ENCODE data around the gene PTPA.
"Not testable (repeated sequence)": the region's sequence is repeated elsewhere in the genome, so short reads cannot be mapped to it uniquely, and the experiment has no call there.

The PTPA gene

DNA sequence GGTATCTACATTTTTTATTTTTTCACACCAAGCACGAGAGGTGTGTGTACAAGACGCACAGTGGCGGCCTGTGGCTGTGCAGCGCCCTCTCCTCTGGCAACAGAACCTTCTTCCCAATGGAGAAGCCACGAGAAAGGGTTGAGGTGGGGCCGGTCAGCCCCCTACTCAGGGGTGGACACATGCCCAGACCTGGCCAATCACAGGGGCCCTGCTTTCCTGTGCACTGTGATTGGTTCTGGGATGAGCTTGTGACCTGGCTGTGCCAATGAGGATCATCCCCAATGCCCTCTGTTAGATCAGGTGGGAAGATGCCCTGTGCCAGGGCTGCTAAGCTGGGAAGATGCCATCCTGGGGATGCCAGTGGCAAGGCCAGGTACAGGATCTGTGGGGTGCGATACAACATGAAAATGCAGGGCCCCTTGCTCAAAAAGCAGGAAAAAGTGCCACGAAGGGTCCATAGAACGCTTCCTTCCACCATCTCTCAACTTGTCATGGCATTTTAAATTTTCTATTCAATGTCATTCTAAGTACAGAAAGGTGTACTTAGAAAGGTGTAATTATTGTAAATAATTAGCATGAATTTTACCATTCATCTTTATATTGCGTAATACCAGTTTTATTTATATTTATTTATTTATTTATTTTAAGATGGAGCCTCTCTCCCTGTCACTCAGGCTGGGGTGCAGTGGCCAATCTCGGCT is 51.4 kb downstream of the PTPA start:
- TF ChIP-seq, protein P1, sequence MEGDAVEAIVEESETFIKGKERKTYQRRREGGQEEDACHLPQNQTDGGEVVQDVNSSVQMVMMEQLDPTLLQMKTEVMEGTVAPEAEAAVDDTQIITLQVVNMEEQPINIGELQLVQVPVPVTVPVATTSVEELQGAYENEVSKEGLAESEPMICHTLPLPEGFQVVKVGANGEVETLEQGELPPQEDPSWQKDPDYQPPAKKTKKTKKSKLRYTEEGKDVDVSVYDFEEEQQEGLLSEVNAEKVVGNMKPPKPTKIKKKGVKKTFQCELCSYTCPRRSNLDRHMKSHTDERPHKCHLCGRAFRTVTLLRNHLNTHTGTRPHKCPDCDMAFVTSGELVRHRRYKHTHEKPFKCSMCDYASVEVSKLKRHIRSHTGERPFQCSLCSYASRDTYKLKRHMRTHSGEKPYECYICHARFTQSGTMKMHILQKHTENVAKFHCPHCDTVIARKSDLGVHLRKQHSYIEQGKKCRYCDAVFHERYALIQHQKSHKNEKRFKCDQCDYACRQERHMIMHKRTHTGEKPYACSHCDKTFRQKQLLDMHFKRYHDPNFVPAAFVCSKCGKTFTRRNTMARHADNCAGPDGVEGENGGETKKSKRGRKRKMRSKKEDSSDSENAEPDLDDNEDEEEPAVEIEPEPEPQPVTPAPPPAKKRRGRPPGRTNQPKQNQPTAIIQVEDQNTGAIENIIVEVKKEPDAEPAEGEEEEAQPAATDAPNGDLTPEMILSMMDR (IDR thresholded peaks at IDR 0.05; ENCODE audit: insufficient read depth, low read length, poor library complexity, severe bottlenecking) = no peak
- TF ChIP-seq EZH2phosphoT487 (conservative IDR thresholded peaks at IDR 0.05; ENCODE audit: low read length) = no peak
- Histone ChIP-seq H3K27ac (ENCODE audit: low read depth, low read length) (no peak overlapping the region), H2AFZ (ENCODE audit: low read depth, low read length, severe bottlenecking) (no peak overlapping the region), H3K4me2 (ENCODE audit: low read depth, low read length, poor library complexity, severe bottlenecking) (no peak overlapping the region), H3F3A (ENCODE audit: insufficient read depth) (no peaks in the 10 kb centered on the region), H3K9ac (ENCODE audit: low read length) (no peak overlapping the region), H3K9me3 (ENCODE audit: insufficient read depth, low read length) (no peaks in the 10 kb centered on the region), H3K27me3 (ENCODE audit: low read length) (no peaks in the 10 kb centered on the region), H3K36me3 (ENCODE audit: low read length) (no peaks in the 10 kb centered on the region), H3K9me2 (replicated peaks; ENCODE audit: insufficient read depth, low read length) (no peaks in the 10 kb centered on the region), H3K79me2 (ENCODE audit: insufficient read depth, low read length) (no peaks in the 10 kb centered on the region), H4K20me1 (ENCODE audit: low read depth, low read length) (no peaks in the 10 kb centered on the region), H3K4me3 (ENCODE audit: insufficient read depth, low read length, poor library complexity, severe bottlenecking) (no peak overlapping the region)

DNA sequence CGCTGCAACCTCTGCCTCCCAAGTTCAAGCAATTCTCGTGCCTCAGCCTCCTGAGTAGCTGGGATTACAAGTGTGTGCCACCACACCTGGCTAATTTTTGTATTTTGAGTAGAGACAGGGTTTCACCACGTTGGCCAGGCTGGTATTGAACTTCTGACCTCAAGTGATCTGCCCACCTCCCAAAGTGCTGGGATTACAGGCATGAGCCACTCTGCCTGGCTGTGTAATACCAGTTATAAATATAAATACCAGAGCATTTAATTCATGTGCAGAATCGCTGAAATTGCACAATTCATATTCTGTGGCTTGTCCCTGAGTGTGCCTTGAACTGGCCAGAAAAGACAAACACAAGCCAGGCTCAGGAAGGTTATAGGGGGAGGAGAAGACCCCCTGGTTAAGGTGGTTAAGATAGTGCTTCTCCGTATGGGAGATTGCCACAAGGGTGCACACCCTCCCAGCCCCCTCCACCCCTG is 52.0 kb downstream of the PTPA start:
- not testable (repeated sequence) for H3K4me2 ChIP-seq (ENCODE audit: low read depth, low read length, poor library complexity, severe bottlenecking); H3K27ac ChIP-seq (ENCODE audit: low read depth, low read length); H3K9me3 ChIP-seq (ENCODE audit: insufficient read depth, low read length); H3K27me3 ChIP-seq (ENCODE audit: low read length); H2AFZ ChIP-seq (ENCODE audit: low read depth, low read length, severe bottlenecking); H3K79me2 ChIP-seq (ENCODE audit: insufficient read depth, low read length); H3K9ac ChIP-seq (ENCODE audit: low read length); H3K36me3 ChIP-seq (ENCODE audit: low read length); H3F3A ChIP-seq (ENCODE audit: insufficient read depth); H4K20me1 ChIP-seq (ENCODE audit: low read depth, low read length); H3K4me3 ChIP-seq (ENCODE audit: insufficient read depth, low read length, poor library complexity, severe bottlenecking); H3K9me2 ChIP-seq (replicated peaks; ENCODE audit: insufficient read depth, low read length)

DNA sequence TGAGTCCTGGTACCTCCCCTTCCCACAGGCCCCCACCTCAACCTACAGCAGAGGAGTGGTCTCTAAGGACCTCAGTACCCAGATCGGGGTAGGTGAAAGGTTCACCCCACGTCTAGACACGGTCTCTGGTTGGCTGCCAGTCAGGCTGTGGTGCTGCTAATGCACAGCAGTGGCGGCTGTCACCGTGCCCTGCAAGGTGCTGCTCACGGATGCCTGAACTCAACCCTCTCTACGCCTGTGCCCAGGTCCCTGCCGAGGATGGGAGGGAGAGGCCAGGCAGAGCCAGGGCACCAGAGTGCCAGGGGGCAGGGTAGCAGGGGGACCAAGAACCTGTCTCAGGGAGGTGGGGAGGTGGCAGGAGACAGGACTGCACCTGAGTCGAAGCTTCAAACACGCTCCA is 52.5 kb downstream of the PTPA start:
- no peaks in the 10 kb centered on the region for H3K9me2 ChIP-seq (replicated peaks; ENCODE audit: insufficient read depth, low read length)
- H3K27ac ChIP-seq (ENCODE audit: low read depth, low read length) = no peak overlapping the region
- no peak overlapping the region for H3K9ac ChIP-seq (ENCODE audit: low read length)
- H3F3A ChIP-seq (ENCODE audit: insufficient read depth) = no peaks in the 10 kb centered on the region
- H4K20me1 ChIP-seq (ENCODE audit: low read depth, low read length) = no peaks in the 10 kb centered on the region
- H3K4me3 ChIP-seq (ENCODE audit: insufficient read depth, low read length, poor library complexity, severe bottlenecking) = no peak overlapping the region
- H3K9me3 ChIP-seq (ENCODE audit: insufficient read depth, low read length) = no peaks in the 10 kb centered on the region
- TF ChIP-seq, protein P1 (IDR thresholded peaks at IDR 0.05; ENCODE audit: insufficient read depth, low read length, poor library complexity, severe bottlenecking) = no peak
- TF ChIP-seq EZH2phosphoT487 (conservative IDR thresholded peaks at IDR 0.05; ENCODE audit: low read length) = no peak
- no peaks in the 10 kb centered on the region for H3K27me3 ChIP-seq (ENCODE audit: low read length)
- H3K79me2 ChIP-seq (ENCODE audit: insufficient read depth, low read length) = no peaks in the 10 kb centered on the region
- H3K4me2 ChIP-seq (ENCODE audit: low read depth, low read length, poor library complexity, severe bottlenecking) = no peak overlapping the region
- H3K36me3 ChIP-seq (ENCODE audit: low read length) = no peaks in the 10 kb centered on the region
- no peak overlapping the region for H2AFZ ChIP-seq (ENCODE audit: low read depth, low read length, severe bottlenecking)

DNA sequence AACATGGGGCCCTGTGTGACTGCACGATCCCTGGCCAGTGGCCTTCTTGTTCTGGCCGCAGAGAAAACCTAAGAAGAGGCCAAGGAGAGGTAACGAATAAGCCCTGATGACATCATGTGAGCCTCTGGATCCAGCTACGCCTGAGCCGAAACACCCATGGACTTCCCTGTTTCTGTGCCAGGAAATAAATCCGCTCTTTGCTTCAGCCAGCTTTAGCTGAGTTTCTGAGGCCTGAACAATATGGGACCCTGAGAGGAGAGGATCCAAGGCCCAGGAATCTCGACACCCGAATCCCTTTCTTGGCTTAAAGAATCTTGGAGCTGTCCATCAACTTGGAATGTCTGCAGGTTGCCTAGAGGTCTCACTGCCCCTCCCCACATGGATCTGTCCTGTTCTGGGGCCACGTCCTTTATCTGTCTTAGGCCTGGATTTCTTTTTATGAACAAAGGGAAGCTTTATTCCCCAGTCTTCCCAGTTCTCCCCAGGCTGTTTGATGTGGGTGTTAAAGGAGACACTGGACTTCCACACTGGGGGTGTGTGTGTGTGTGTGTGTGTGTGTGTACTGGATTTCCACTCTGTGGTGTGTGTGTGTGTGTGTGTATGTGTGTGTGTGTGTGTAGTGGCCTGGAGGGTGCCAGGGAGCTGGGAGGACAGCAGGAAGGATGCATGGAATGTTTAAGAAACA is 53.2 kb downstream of the PTPA start:
- Histone ChIP-seq H3K27ac (ENCODE audit: low read depth, low read length) (no peak overlapping the region), H4K20me1 (ENCODE audit: low read depth, low read length) (no peaks in the 10 kb centered on the region), H3K27me3 (ENCODE audit: low read length) (no peaks in the 10 kb centered on the region), H3K9ac (ENCODE audit: low read length) (no peak overlapping the region), H3K4me2 (ENCODE audit: low read depth, low read length, poor library complexity, severe bottlenecking) (no peak overlapping the region), H3K79me2 (ENCODE audit: insufficient read depth, low read length) (no peaks in the 10 kb centered on the region), H3K9me2 (replicated peaks; ENCODE audit: insufficient read depth, low read length) (no peaks in the 10 kb centered on the region), H3K4me3 (ENCODE audit: insufficient read depth, low read length, poor library complexity, severe bottlenecking) (no peak overlapping the region), H2AFZ (ENCODE audit: low read depth, low read length, severe bottlenecking) (no peak overlapping the region), H3K9me3 (ENCODE audit: insufficient read depth, low read length) (no peaks in the 10 kb centered on the region), H3F3A (ENCODE audit: insufficient read depth) (no peaks in the 10 kb centered on the region), H3K36me3 (ENCODE audit: low read length) (no peaks in the 10 kb centered on the region)
- TF ChIP-seq EZH2phosphoT487 (conservative IDR thresholded peaks at IDR 0.05; ENCODE audit: low read length) = no peak
- TF ChIP-seq, protein P1 (IDR thresholded peaks at IDR 0.05; ENCODE audit: insufficient read depth, low read length, poor library complexity, severe bottlenecking) = no peak

Data from SU-DHL-6 (cell line).